Testis (tissue), 2 donors: ENCODE data around the gene BBX.

ENCODE experiments used
- POLR2A ChIP-seq: fragments of 450-650 bp; IDR thresholded peaks from one replicate; pipeline ENCODE4 v1.6.1; 2017; ENCODE audit warnings: antibody characterized with exemption, mild to moderate bottlenecking, moderate library complexity
- TF ChIP-seq, protein P1 (sequence below), 3 experiments: fragments of 450-650 bp in 2 of 3; fragments of 200-600 bp in 1 of 3; sonication (generic) in 1 of 3; IDR thresholded peaks; one replicate each; pipeline ENCODE4 v1.5.1; 2016 to 2019; ENCODE audit warnings: antibody characterized with exemption in 3 of 3, mild to moderate bottlenecking in 2 of 3, moderate library complexity in 1 of 3

DNA sequence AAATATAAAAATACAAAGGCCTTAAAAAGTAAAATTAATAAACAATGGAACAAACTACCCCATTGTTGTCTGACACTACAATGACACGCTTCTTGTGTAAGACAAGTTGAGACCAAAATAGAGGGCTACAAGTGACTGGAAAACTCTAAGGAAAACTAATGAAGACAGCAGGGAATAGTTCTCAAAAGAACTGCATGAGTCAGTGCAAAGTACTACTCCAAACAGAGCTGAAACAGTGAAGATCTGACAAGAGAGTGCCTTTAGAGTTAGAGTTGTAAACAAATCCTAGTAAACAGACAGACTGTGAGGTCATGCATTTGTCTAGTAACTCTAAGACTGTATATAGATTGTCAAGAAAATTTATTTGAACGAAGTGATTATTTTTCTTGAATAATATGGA, 233.9 kb downstream of the BBX start:
- TF ChIP-seq, protein P1, sequence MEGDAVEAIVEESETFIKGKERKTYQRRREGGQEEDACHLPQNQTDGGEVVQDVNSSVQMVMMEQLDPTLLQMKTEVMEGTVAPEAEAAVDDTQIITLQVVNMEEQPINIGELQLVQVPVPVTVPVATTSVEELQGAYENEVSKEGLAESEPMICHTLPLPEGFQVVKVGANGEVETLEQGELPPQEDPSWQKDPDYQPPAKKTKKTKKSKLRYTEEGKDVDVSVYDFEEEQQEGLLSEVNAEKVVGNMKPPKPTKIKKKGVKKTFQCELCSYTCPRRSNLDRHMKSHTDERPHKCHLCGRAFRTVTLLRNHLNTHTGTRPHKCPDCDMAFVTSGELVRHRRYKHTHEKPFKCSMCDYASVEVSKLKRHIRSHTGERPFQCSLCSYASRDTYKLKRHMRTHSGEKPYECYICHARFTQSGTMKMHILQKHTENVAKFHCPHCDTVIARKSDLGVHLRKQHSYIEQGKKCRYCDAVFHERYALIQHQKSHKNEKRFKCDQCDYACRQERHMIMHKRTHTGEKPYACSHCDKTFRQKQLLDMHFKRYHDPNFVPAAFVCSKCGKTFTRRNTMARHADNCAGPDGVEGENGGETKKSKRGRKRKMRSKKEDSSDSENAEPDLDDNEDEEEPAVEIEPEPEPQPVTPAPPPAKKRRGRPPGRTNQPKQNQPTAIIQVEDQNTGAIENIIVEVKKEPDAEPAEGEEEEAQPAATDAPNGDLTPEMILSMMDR (IDR thresholded peaks at IDR 0.05) = no peak
- TF ChIP-seq POLR2A = no peak
